ENCODE results near the gene ROR1. TPM values are rescaled to one million over a fixed set of nuclear protein-coding genes. Genes with fewer than 3 reads are reported as not detected.

ROR1 gene
- total RNA-seq, 4 donors from 2014 or later, result 10.6 to 21.7 (median 15.1) TPM

DNA sequence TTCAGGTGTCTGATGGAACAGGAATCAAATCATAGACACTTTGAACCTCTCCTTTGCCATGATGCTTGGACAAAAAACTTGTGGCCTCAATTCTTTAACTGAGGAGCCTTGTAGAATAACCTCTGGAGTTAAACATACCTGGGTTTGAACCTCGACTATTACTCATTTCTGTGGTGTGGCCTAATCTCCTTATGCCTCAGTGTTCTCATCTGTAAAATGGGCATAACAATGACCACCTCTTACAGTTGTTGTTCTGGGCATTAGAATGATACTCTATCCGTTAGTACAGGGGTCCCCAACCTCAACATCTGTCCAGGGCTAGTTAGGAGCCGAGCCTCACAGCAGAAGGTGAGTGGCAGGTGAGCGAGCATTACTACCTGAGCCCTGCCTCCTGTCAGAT lies 137.2 kb downstream of the ROR1 start:
- 84% methylated on average over 4 of the region's 4 CpGs for WGBS
- Histone ChIP-seq H3K27me3 (no peaks in the 10 kb centered on the region), H3K9me3 (no peaks in the 10 kb centered on the region), H3K27ac (no peak overlapping the region), H3K4me1 (peaks cover 7% of the 10 kb centered on the region), H3K4me3 (no peak overlapping the region), H3K36me3 (no peaks in the 10 kb centered on the region)
- TF ChIP-seq POLR2A (IDR thresholded peaks at IDR 0.05) (no peak), POLR2AphosphoS5 (IDR thresholded peaks at IDR 0.05) (no peak), EP300 (IDR thresholded peaks at IDR 0.05) (no peak), CTCF (IDR thresholded peaks at IDR 0.05) (no peak)
- no peak for DNase-seq (ENCODE audit: low spot score in 2 of 2)

DNA sequence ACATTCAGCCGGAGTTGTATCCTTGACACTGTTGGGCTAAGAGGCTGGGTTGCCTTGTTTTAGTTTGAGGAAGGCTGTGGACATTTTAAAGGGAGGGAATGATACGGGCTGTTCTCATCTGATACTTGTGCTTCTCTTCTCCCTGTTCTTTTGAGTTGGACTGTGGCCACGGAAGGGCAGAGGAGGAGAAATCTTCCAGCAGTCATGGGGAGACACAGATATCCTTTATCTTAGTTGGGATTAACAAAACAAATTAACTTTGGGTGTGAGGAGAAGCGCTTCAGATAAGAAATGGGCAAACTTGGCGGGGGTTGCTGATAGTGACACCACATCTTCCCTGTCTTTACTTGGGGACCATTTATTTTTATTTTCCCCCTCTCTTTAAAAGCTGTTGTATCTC lies 138.8 kb downstream of the ROR1 start:
- H3K27ac ChIP-seq, result no peak overlapping the region
- peaks cover 7% of the 10 kb centered on the region for H3K4me1 ChIP-seq
- 84% methylated on average over 5 of the region's 5 CpGs for WGBS
- H3K27me3 ChIP-seq, result no peaks in the 10 kb centered on the region
- no peaks in the 10 kb centered on the region for H3K9me3 ChIP-seq
- TF ChIP-seq CTCF (IDR thresholded peaks at IDR 0.05), result no peak
- no peak for TF ChIP-seq POLR2AphosphoS5 (IDR thresholded peaks at IDR 0.05)
- TF ChIP-seq POLR2A (IDR thresholded peaks at IDR 0.05), result no peak
- no peak for TF ChIP-seq EP300 (IDR thresholded peaks at IDR 0.05)
- no peaks in the 10 kb centered on the region for H3K36me3 ChIP-seq
- no peak for DNase-seq (ENCODE audit: low spot score in 2 of 2)
- H3K4me3 ChIP-seq, result no peak overlapping the region

DNA sequence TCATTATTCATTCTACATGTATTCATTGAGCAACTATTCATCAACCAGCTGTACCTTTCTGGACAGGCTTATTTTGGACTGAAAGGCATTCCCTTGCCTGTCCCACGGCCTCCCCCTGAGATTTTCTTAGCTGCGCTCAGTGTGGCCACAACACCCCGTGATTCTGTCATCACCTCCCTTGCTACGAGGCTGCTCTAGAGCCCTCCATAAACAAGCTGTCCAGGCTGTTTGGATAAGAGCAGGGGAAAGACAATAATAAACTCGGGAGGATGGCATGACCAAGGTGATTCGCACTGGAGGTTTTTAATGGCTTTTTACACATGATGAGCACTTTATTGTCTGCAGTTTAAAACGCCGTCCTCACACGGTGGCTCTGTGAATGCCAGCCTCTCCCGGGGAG lies 139.7 kb downstream of the ROR1 start:
- Histone ChIP-seq H3K4me1 (peaks cover 7% of the 10 kb centered on the region), H3K27me3 (no peaks in the 10 kb centered on the region), H3K9me3 (no peaks in the 10 kb centered on the region), H3K36me3 (no peaks in the 10 kb centered on the region), H3K27ac (no peak overlapping the region), H3K4me3 (no peak overlapping the region)
- no peak for DNase-seq (ENCODE audit: low spot score in 2 of 2)
- 88% methylated on average over 10 of the region's 10 CpGs for WGBS
- TF ChIP-seq POLR2A (IDR thresholded peaks at IDR 0.05) (no peak), EP300 (IDR thresholded peaks at IDR 0.05) (no peak), POLR2AphosphoS5 (IDR thresholded peaks at IDR 0.05) (no peak), CTCF (IDR thresholded peaks at IDR 0.05) (no peak)

DNA sequence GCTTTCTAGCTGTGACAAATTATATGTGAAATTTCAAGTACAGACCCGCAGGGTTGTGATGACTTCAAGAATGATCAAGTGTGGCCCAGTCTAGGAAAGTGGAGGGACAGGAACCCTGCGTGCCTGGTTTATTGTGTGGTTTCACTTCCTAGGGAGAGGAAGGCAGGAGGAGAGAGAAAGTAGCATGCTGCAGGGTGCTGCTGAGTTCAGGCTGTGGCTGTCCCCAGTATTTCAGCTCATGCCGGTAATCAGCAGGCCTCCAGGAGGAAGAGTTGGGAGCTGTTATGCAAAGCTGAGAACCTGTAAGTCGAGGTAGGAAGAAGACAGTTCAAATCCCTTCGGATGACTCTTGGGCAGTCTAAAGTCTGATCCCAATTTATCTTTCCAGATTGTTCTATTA lies 140.4 kb downstream of the ROR1 start:
- H3K4me1 ChIP-seq, result peaks cover 7% of the 10 kb centered on the region
- DNase-seq (ENCODE audit: low spot score in 2 of 2), result no peak
- WGBS, result 64% methylated on average over 5 of the region's 5 CpGs
- no peaks in the 10 kb centered on the region for H3K27me3 ChIP-seq
- no peak for TF ChIP-seq EP300 (IDR thresholded peaks at IDR 0.05)
- TF ChIP-seq POLR2AphosphoS5 (IDR thresholded peaks at IDR 0.05), result no peak
- no peak for TF ChIP-seq POLR2A (IDR thresholded peaks at IDR 0.05)
- TF ChIP-seq CTCF (IDR thresholded peaks at IDR 0.05), result no peak
- H3K36me3 ChIP-seq, result no peaks in the 10 kb centered on the region
- no peaks in the 10 kb centered on the region for H3K9me3 ChIP-seq
- H3K27ac ChIP-seq, result no peak overlapping the region
- no peak overlapping the region for H3K4me3 ChIP-seq

DNA sequence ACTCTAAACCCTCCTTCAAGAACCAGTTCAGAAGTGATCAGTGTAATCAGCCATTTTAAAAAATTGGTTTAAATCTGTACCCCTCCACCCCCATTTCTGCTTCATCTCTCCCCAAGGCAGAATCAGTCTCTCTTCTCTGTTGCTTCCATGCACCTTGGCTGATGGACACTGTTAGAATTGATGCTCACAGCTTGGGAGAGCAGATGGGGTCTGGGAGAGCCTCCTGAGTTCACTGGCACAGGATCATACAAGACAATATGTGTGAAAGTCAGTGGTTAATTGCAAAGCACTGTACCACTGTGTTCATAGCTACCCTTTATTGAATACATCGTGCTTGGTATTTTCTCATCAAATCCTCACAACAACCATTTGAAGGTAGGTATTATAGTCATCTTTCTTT lies 140.9 kb downstream of the ROR1 start:
- H3K4me1 ChIP-seq, result peaks cover 7% of the 10 kb centered on the region
- 88% methylated on average over 1 of the region's 1 CpG for WGBS
- DNase-seq (ENCODE audit: low spot score in 2 of 2), result no peak
- TF ChIP-seq POLR2A (IDR thresholded peaks at IDR 0.05), result no peak
- no peak for TF ChIP-seq CTCF (IDR thresholded peaks at IDR 0.05)
- TF ChIP-seq POLR2AphosphoS5 (IDR thresholded peaks at IDR 0.05), result no peak
- no peak for TF ChIP-seq EP300 (IDR thresholded peaks at IDR 0.05)
- no peaks in the 10 kb centered on the region for H3K27me3 ChIP-seq
- no peak overlapping the region for H3K4me3 ChIP-seq
- H3K9me3 ChIP-seq, result no peaks in the 10 kb centered on the region
- H3K27ac ChIP-seq, result no peak overlapping the region
- no peaks in the 10 kb centered on the region for H3K36me3 ChIP-seq

All from suprapubic skin (tissue), 4 donors.